Measurements from ENCODE around the gene INSYN1. TPM values are rescaled to one million over a fixed set of nuclear protein-coding genes. Genes with fewer than 3 reads are reported as not detected.
"Not testable (repeated sequence)": the region's sequence is repeated elsewhere in the genome, so short reads cannot be mapped to it uniquely, and the experiment has no call there.

Gene INSYN1, protein sequence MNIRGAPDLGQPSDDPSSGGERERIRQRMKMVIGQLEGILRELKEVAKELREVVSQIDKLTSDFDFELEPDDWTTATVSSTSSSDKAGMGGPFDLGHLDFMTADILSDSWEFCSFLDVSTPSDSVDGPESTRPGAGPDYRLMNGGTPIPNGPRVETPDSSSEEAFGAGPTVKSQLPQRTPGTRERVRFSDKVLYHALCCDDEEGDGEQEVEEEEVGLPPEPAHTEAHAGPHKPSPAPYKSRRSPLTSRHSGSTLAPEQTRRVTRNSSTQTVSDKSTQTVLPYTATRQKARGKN
- not detected for polyA plus RNA-seq (2012; ENCODE audit: insufficient read depth, insufficient read length)

- no peak within 1 kb of the TSS for H3K4me3 ChIP-seq (ENCODE audit: low read length)
Observed at GRCh38 chr15:73753250-73754130, at the start of gene INSYN1. INSYN1 (minus strand) TSS chr15:73753351; CDS start chr15:73751130, 2,221 bp downstream.

GRCh38 chr15:73802431-73803041 lies 49.4 kb upstream of the INSYN1 start:
- DNase-seq (ENCODE audit: low read depth, low spot score), result no peak
- H3K4me3 ChIP-seq (ENCODE audit: low read length), result no peak overlapping the region

More at GRCh38 chr15:73753250-73754130, at the start of gene INSYN1:
- no peak for DNase-seq (ENCODE audit: low read depth, low spot score)

- DNase-seq (ENCODE audit: low read depth, low spot score), result peak; percentile 36
- no peak overlapping the region for H3K4me3 ChIP-seq (ENCODE audit: low read length)
Observed at GRCh38 chr15:73800662-73801345, 47.7 kb upstream of the INSYN1 start.

DNA sequence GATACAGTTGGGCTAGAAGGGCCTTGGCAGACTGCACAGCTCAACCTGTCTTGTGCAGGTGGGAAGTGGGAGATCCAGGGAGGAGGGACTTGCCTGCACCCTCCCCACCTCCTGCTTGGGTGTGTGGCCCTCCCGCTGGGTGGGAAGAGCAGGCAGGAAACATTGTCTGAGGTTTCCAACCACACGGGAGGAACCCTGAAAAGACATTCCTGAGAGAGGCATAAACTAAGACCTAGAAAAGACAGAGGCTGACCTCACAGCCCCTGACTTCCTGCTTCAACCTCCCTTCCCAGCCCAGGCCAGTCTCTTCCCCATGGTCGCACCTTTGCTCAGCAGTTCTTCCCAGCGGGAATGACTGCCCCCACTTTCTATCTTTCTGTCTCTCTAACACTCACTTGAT lies 46.3 kb upstream of the INSYN1 start:
- DNase-seq (ENCODE audit: low read depth, low spot score), result peak; percentile 36
- H3K4me3 ChIP-seq (ENCODE audit: low read length), result no peak overlapping the region

GRCh38 chr15:73797366-73798158 lies 44.4 kb upstream of the INSYN1 start:
- DNase-seq (ENCODE audit: low read depth, low spot score), result no peak
- no peak overlapping the region for H3K4me3 ChIP-seq (ENCODE audit: low read length)

- H3K4me3 ChIP-seq (ENCODE audit: low read length), result no peak overlapping the region
- no peak for DNase-seq (ENCODE audit: low read depth, low spot score)
Observed at GRCh38 chr15:73796331-73796831, 43.2 kb upstream of the INSYN1 start.

GRCh38 chr15:73794443-73795133 lies 41.4 kb upstream of the INSYN1 start:
- no peak for DNase-seq (ENCODE audit: low read depth, low spot score)

GRCh38 chr15:73792899-73793541 lies 39.9 kb upstream of the INSYN1 start:
- not testable (repeated sequence) for H3K4me3 ChIP-seq (ENCODE audit: low read length); DNase-seq (ENCODE audit: low read depth, low spot score)

More at GRCh38 chr15:73794443-73795133, 41.4 kb upstream of the INSYN1 start:
- H3K4me3 ChIP-seq (ENCODE audit: low read length), result no peak overlapping the region

GRCh38 chr15:73792415-73792814 lies 39.3 kb upstream of the INSYN1 start:
- H3K4me3 ChIP-seq (ENCODE audit: low read length), result no peak overlapping the region
- no peak for DNase-seq (ENCODE audit: low read depth, low spot score)

GRCh38 chr15:73789521-73790240 lies 36.5 kb upstream of the INSYN1 start:
- no peak overlapping the region for H3K4me3 ChIP-seq (ENCODE audit: low read length)
- no peak for DNase-seq (ENCODE audit: low read depth, low spot score)

- H3K4me3 ChIP-seq (ENCODE audit: low read length), result no peak overlapping the region
- no peak for DNase-seq (ENCODE audit: low read depth, low spot score)
Observed at GRCh38 chr15:73787621-73788020, 34.5 kb upstream of the INSYN1 start.

- H3K4me3 ChIP-seq (ENCODE audit: low read length), result no peak overlapping the region
- DNase-seq (ENCODE audit: low read depth, low spot score), result no peak
Observed at GRCh38 chr15:73786538-73786937, 33.4 kb upstream of the INSYN1 start.

DNA sequence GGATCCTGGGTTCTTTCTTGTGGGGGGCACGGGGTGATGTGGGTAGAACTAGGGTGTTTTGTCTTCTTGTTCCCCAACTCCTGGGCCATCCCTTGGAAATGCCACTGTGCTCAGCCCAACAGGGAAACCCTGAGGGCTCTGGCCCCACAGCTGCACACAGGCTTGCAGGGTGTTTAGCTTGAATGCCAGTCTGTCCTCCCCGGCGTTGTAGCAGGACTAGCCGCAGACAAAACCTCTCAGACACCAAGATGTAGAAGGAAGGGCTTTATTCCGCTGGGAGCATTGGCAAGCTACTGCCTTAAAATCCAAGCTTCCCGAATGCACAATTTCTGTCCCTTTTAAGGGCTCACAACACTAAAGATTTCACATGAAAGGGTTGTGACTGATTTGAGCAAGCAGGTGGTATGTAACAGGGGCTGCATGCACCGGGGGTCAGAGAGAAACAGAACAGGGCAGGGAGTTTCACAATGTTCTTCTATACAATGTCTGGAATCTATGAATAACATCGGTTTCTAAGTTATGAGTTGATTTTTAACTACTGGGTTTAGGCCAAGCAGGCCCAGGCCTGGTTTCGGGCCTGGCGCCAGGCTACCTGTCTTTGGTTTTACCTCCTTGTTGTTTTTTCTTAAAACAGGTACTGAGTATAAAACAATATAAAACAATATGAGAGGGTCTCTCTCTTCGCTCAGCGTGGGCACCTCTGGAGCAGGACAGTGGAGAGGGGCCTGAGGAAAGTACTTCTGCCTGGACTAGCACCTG lies 32.3 kb upstream of the INSYN1 start:
- not testable (repeated sequence) for DNase-seq (ENCODE audit: low read depth, low spot score)

DNA sequence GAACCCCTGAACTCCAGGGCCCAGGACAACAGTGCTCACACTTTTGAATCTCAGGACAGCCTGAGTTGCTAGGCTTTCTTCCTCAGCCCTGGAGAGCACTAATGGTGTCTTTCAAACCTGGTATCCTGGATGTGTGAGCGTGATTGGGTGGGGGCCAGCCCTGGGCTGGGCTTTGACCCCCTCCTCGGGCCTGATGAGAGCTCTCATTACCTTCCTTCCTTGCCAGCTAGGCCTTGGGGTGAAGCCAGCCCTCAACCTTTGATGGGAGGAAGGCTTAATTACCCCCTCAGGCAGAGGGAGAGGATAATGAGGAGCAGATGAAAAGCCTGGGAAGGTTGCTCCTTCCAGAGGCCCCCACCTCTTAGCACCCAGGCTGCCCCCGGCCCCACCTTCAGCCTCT lies 31.1 kb upstream of the INSYN1 start:
- H3K4me3 ChIP-seq (ENCODE audit: low read length), result no peak overlapping the region
- no peak for DNase-seq (ENCODE audit: low read depth, low spot score)

More for the DNA sequence above, 32.3 kb upstream of the INSYN1 start:
- H3K4me3 ChIP-seq (ENCODE audit: low read length), result not testable (repeated sequence)

DNA sequence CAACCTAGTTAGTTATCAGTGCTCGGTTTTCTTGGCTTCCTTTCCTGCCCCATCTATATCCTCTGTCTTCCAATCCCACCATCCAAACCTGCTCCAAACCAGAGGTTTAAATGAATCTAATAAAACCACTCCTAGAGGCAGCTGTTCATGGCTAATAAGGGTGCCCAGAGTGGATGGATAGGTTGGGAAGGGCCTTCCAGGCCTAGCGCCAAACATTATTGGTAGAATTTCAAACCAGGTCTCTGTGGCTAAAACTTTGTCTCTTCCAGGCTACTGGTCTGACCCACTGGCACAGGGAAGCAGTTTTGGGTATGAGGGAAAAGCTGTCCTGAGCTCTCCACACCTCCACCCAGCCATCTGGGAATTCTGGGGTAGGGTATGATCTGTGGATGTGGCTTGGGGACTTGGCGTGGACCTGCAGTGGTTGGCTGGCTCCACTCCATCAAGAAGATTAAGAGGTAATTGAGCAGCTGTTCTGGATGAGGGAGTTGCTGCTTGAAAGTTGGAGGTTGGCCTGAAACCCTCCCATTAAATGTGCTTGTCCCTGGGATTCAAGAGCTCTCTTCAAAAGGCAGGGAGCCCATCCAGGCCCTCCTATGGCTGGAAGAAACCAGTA lies 29.3 kb upstream of the INSYN1 start:
- DNase-seq (ENCODE audit: low read depth, low spot score), result no peak
- H3K4me3 ChIP-seq (ENCODE audit: low read length), result no peak overlapping the region

Data from Jurkat, Clone E6-1 (cell line).